ENCODE measurements around the gene TYW5. TPM values are rescaled to one million over a fixed set of nuclear protein-coding genes. Genes with fewer than 3 reads are reported as not detected.
A peak's percentile ranks its signal among the peaks of the same experiment; 100 is the strongest.

The TYW5 gene
- total RNA-seq, 1 experiment from 2014 or later: 7.2 TPM

DNA sequence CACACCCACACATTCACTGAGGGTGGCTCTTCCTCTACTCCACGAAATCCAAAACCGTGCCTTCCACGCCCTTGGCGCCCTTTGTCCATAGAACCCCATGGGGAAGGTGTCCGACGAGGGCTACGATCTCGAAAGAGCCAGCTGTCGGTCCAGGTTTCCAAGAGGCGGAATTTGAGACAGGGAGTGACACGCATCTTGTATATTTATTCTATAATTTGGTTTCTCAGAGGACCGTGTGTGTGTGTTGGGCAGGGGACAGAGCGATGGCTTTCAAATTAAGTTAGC lies 43.5 kb downstream of the TYW5 start:
- no peak for TF ChIP-seq EZH2 (IDR thresholded peaks at IDR 0.05; ENCODE audit: low read depth)
- TF ChIP-seq, protein P1, sequence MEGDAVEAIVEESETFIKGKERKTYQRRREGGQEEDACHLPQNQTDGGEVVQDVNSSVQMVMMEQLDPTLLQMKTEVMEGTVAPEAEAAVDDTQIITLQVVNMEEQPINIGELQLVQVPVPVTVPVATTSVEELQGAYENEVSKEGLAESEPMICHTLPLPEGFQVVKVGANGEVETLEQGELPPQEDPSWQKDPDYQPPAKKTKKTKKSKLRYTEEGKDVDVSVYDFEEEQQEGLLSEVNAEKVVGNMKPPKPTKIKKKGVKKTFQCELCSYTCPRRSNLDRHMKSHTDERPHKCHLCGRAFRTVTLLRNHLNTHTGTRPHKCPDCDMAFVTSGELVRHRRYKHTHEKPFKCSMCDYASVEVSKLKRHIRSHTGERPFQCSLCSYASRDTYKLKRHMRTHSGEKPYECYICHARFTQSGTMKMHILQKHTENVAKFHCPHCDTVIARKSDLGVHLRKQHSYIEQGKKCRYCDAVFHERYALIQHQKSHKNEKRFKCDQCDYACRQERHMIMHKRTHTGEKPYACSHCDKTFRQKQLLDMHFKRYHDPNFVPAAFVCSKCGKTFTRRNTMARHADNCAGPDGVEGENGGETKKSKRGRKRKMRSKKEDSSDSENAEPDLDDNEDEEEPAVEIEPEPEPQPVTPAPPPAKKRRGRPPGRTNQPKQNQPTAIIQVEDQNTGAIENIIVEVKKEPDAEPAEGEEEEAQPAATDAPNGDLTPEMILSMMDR (conservative IDR thresholded peaks at IDR 0.05): no peak
- ChIA-PET CTCF (no interaction called here), POLR2A (ENCODE audit: unreplicated experiment) (no interaction called here)
- no peak for DNase-seq
- peak overlapping the region; percentile 94 for H3K4me3 ChIP-seq
- H3K27me3 ChIP-seq (ENCODE audit: insufficient read depth, low read depth): no peaks in the 10 kb centered on the region
- H3K27ac ChIP-seq: peak overlapping the region; percentile 79
- BruUV-seq (replicated peaks): no TSS peak
- peaks cover 9% of the 10 kb centered on the region for H3F3A ChIP-seq (ENCODE audit: insufficient read depth, low read depth)
- peaks cover 28% of the 10 kb centered on the region for H3K4me1 ChIP-seq (replicated peaks; ENCODE audit: insufficient read depth)
- intact Hi-C loops (cut with micrococcal nuclease; ENCODE audit: unreplicated experiment): loop anchor here (10.0 kb wide), 1 partner anchor 457 kb away; the partner anchor contains the start of gene SATB2
- H3K9me2 ChIP-seq (ENCODE audit: insufficient read depth): no peaks in the 10 kb centered on the region
- H3K9me3 ChIP-seq (ENCODE audit: insufficient read depth, low read depth): peaks cover 8% of the 10 kb centered on the region; the same call in 1 of the 2 replicates
- peaks cover 51% of the 10 kb centered on the region for H3K79me2 ChIP-seq (ENCODE audit: low read depth)
- peak overlapping the region; percentile 94 for H2AFZ ChIP-seq
- peaks cover 16% of the 10 kb centered on the region; the same call in 1 of the 2 replicates for H3K36me3 ChIP-seq (ENCODE audit: low read depth)
- H4K20me1 ChIP-seq (ENCODE audit: insufficient read depth): peaks cover 4% of the 10 kb centered on the region; the same call in 1 of the 2 replicates
- H3K4me2 ChIP-seq: peak overlapping the region; percentile 93

DNA sequence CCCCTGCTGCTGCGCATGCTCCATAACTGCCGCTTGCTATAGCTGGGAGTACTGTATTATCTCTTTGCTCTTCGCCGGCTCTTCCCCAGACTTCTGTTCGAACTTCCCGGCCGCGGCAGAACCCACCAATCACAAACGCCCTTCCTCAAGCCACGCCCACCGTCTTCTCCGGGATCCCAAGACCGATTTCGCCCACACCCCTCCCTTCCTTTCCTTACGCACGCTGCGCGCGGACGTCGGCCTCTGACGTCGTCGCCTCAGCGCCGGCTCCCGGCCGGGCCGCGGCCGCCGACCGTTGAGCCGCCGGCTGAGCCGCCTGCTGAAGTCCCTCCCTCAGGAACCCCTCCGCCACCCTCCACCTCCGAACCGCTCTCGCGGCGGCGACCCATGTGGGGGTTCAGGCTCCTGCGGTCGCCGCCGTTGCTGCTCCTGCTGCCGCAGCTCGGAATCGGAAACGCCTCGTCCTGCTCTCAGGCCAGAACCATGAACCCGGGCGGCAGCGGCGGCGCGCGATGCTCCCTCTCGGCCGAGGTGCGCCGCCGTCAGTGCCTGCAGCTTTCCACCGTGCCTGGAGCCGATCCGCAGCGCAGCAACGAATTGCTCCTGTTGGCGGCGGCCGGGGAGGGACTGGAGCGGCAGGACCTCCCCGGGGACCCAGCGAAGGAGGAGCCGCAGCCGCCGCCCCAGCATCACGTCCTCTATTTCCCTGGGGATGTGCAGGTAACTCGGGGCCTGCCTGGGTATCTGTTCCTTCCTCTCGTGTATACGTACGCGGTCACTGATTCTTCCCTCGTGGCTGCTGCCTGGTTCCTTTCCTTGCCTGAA lies 44.0 kb downstream of the TYW5 start, which contains the start of gene C2orf69:
Gene C2orf69, plus strand, starts transcription at position 242 of the 825 bp plus-strand sequence. Its CDS starts 146 bp downstream, at position 388.
- peak; percentile 92 to 99 for DNase-seq
- ChIA-PET POLR2A (ENCODE audit: unreplicated experiment) (interaction anchor here (0.5 to 0.9 kb wide), 6 partner anchors 36 to 990 kb away, joined by 3 to 6 read pairs (median 4); partner anchors contain the start of gene SATB2), CTCF (no interaction called here)
- H3K27me3 ChIP-seq (ENCODE audit: insufficient read depth, low read depth): no peaks in the 10 kb centered on the region
- TSS peak; percentile 53 for BruUV-seq (replicated peaks)
- H3K4me1 ChIP-seq (replicated peaks; ENCODE audit: insufficient read depth): peaks cover 28% of the 10 kb centered on the region
- H3K4me2 ChIP-seq: peak within 1 kb of the TSS; percentile 93
- peaks cover 46% of the 10 kb centered on the region for H3K79me2 ChIP-seq (ENCODE audit: low read depth)
- H3K9me2 ChIP-seq (ENCODE audit: insufficient read depth): no peaks in the 10 kb centered on the region
- peak within 1 kb of the TSS; percentile 94 for H3K4me3 ChIP-seq
- intact Hi-C loops (cut with micrococcal nuclease; ENCODE audit: unreplicated experiment): loop anchor here (10.0 kb wide), 1 partner anchor 456 kb away; the partner anchor contains the start of gene SATB2
- peak within 1 kb of the TSS; percentile 79 for H3K27ac ChIP-seq
- peaks cover 4% of the 10 kb centered on the region; the same call in 1 of the 2 replicates for H4K20me1 ChIP-seq (ENCODE audit: insufficient read depth)
- H3F3A ChIP-seq (ENCODE audit: insufficient read depth, low read depth): peaks cover 9% of the 10 kb centered on the region
- TF ChIP-seq EZH2 (IDR thresholded peaks at IDR 0.05; ENCODE audit: low read depth): no peak
- TF ChIP-seq, protein P1 (conservative IDR thresholded peaks at IDR 0.05): no peak
- H2AFZ ChIP-seq: peak within 1 kb of the TSS; percentile 94
- H3K36me3 ChIP-seq (ENCODE audit: low read depth): peaks cover 10% of the 10 kb centered on the region; the same call in 1 of the 2 replicates
- peaks cover 2% of the 10 kb centered on the region; the same call in 1 of the 2 replicates for H3K9me3 ChIP-seq (ENCODE audit: insufficient read depth, low read depth)

DNA sequence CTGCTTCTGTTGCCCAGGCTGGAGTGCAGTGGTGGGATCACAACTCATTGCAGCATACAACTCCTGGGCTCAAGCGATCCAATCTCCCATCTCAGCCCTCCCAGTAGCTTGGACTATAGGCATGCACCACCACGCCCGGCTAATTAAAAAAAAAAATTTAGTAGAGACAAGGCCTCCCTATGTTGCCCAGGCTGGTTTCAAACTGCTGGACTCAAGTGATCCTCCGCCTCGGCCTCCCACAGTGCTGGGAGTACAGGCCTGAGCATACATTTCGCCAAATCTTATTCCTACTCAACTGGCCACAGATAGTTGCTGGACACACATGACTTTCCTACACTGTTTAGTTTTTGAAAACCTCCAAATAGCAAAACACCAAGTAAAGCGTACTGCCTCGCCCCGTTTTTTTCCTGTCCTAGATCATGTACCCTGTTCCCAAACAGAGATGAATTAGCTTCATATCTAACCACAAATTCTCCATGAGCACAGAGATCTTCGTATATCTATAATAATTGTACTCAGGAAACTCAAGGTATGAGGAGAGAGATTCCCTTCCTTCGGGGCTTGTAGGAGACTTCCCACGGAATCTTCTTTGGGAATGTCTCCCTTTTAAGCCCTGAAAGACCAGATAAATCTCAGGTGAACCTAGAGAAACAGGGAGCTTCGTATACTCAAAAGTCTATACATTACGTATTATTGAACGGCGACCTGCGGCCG lies 44.8 kb downstream of the TYW5 start:
- DNase-seq: no peak
- Histone ChIP-seq H3K9me2 (ENCODE audit: insufficient read depth) (no peaks in the 10 kb centered on the region), H3K4me3 (peak overlapping the region; percentile 94), H3K79me2 (ENCODE audit: low read depth) (peaks cover 38% of the 10 kb centered on the region), H3K27ac (peak overlapping the region; percentile 58), H2AFZ (peak overlapping the region; percentile 94), H3K9me3 (ENCODE audit: insufficient read depth, low read depth) (no peaks in the 10 kb centered on the region), H4K20me1 (ENCODE audit: insufficient read depth) (peaks cover 4% of the 10 kb centered on the region; the same call in 1 of the 2 replicates), H3K36me3 (ENCODE audit: low read depth) (peaks cover 3% of the 10 kb centered on the region; the same call in 1 of the 2 replicates), H3K4me1 (replicated peaks; ENCODE audit: insufficient read depth) (peaks cover 28% of the 10 kb centered on the region), H3K4me2 (peak overlapping the region; percentile 87), H3F3A (ENCODE audit: insufficient read depth, low read depth) (peaks cover 9% of the 10 kb centered on the region), H3K27me3 (ENCODE audit: insufficient read depth, low read depth) (no peaks in the 10 kb centered on the region)
- CTCF ChIA-PET: no interaction called here
- TF ChIP-seq, protein P1 (conservative IDR thresholded peaks at IDR 0.05): no peak
- TF ChIP-seq EZH2 (IDR thresholded peaks at IDR 0.05; ENCODE audit: low read depth): no peak
- POLR2A ChIA-PET (ENCODE audit: unreplicated experiment): interaction anchor here (0.6 to 0.9 kb wide), 4 partner anchors 35 to 989 kb away, joined by 3 to 6 read pairs (median 5); no protein-coding TSS in a partner anchor
- intact Hi-C loops (cut with micrococcal nuclease; ENCODE audit: unreplicated experiment): loop anchor here (10.0 kb wide), 1 partner anchor 456 kb away; the partner anchor contains the start of gene SATB2
- TSS peak; percentile 88 for BruUV-seq (replicated peaks)
